ENCODE data around the gene CBY1.

DNA sequence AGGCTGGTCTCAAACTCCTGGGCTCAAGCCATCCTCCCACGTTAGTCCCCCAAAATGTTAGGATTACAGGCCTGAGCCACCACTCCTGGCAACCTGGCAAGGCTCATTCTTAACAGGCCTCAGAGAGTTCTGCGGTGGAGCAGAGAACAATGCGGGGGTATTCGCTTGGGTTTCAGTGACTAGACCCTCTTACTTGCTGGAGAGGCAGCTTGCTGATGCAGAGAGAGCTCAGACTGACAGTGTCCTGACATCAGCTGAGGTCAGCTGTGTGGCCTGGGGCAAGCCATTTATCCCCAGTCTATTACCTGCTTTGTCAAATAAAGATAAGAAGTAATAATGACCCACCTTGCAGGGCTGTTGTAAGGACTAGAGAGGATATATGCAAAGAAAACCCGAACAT lies 46.2 kb upstream of the CBY1 start:
- TF ChIP-seq EP300 (IDR thresholded peaks at IDR 0.05) (no peak), POLR2AphosphoS5 (IDR thresholded peaks at IDR 0.05) (no peak)
- TF ChIP-seq, protein P1, sequence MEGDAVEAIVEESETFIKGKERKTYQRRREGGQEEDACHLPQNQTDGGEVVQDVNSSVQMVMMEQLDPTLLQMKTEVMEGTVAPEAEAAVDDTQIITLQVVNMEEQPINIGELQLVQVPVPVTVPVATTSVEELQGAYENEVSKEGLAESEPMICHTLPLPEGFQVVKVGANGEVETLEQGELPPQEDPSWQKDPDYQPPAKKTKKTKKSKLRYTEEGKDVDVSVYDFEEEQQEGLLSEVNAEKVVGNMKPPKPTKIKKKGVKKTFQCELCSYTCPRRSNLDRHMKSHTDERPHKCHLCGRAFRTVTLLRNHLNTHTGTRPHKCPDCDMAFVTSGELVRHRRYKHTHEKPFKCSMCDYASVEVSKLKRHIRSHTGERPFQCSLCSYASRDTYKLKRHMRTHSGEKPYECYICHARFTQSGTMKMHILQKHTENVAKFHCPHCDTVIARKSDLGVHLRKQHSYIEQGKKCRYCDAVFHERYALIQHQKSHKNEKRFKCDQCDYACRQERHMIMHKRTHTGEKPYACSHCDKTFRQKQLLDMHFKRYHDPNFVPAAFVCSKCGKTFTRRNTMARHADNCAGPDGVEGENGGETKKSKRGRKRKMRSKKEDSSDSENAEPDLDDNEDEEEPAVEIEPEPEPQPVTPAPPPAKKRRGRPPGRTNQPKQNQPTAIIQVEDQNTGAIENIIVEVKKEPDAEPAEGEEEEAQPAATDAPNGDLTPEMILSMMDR (IDR thresholded peaks at IDR 0.05), result no peak
